H9 (cell line): ENCODE measurements around the gene STARD8. TPM values are rescaled to one million over a fixed set of nuclear protein-coding genes. Genes with fewer than 3 reads are reported as not detected.
A peak's percentile ranks its signal among the peaks of the same experiment; 100 is the strongest.

ENCODE experiments used
- DNase-seq: peaks from one replicate; pipeline ENCODE4 v3.0.0-alpha.2; 2017
- H2AFZ ChIP-seq: one replicate; pipeline ENCODE4 v1.6.1; 2013; ENCODE audit warnings: mild to moderate bottlenecking, low read length, control low read depth, moderate library complexity
- H2AK5ac ChIP-seq: 2 replicates; pipeline ENCODE4 v1.6.1; 2013; ENCODE audit warnings: low read length, control low read depth, mixed read lengths; ENCODE audit not compliant: insufficient read length
- H2BK120ac ChIP-seq: one replicate; pipeline ENCODE4 v1.6.1; 2013; ENCODE audit warnings: low read depth, mild to moderate bottlenecking, low read length, control low read depth, inconsistent platforms; ENCODE audit not compliant: poor library complexity, severe bottlenecking
- H2BK12ac ChIP-seq: 2 replicates; pipeline ENCODE4 v1.6.1; 2013; ENCODE audit warnings: low read length, control low read depth, mixed read lengths, low read depth; ENCODE audit not compliant: insufficient read length
- H2BK15ac ChIP-seq: 2 replicates; pipeline ENCODE4 v1.6.1; 2013; ENCODE audit warnings: low read depth, low read length, control low read depth
- H2BK20ac ChIP-seq: one replicate; pipeline ENCODE4 v1.6.1; 2013; ENCODE audit warnings: low read depth, mild to moderate bottlenecking, low read length, control low read depth, inconsistent platforms; ENCODE audit not compliant: poor library complexity, severe bottlenecking
- H2BK5ac ChIP-seq: 2 replicates; pipeline ENCODE4 v1.6.1; 2013; ENCODE audit warnings: low read length, control low read depth, mixed read lengths; ENCODE audit not compliant: insufficient read length
- H3K14ac ChIP-seq: 2 replicates; pipeline ENCODE4 v1.6.1; 2013; ENCODE audit warnings: low read length, control low read depth; ENCODE audit not compliant: insufficient read depth
- H3K18ac ChIP-seq: 2 replicates; pipeline ENCODE4 v1.6.1; 2013; ENCODE audit warnings: low read depth, mild to moderate bottlenecking, mixed read lengths, low read length, control low read depth; ENCODE audit not compliant: insufficient read length
- H3K23ac ChIP-seq: 2 replicates; pipeline ENCODE4 v1.6.1; 2013; ENCODE audit warnings: low read length, control low read depth, mixed read lengths, low read depth; ENCODE audit not compliant: insufficient read length
- H3K23me2 ChIP-seq: 2 replicates; pipeline ENCODE4 v1.6.1; 2013; ENCODE audit warnings: low read depth, mild to moderate bottlenecking, mixed read lengths, low read length, control low read depth; ENCODE audit not compliant: insufficient read length, poor library complexity, severe bottlenecking
- H3K27ac ChIP-seq: 2 replicates; pipeline ENCODE4 v1.5.1; 2013; ENCODE audit warnings: low read length, control low read depth, mixed read lengths, low read depth; ENCODE audit not compliant: insufficient read length
- H3K27me3 ChIP-seq: 2 replicates; pipeline ENCODE4 v1.6.1; 2013; ENCODE audit warnings: low read length, control low read depth, inconsistent platforms; ENCODE audit not compliant: insufficient read depth
- H3K4ac ChIP-seq: 2 replicates; pipeline ENCODE4 v1.6.1; 2013; ENCODE audit warnings: low read depth, mild to moderate bottlenecking, control low read depth, inconsistent platforms, low read length, moderate library complexity
- H3K4me1 ChIP-seq: 2 replicates; pipeline ENCODE4 v1.6.1; 2013; ENCODE audit warnings: low read length, control low read depth, inconsistent platforms; ENCODE audit not compliant: insufficient read depth
- H3K4me2 ChIP-seq: 2 replicates; pipeline ENCODE4 v1.6.1; 2013; ENCODE audit warnings: low read length, control low read depth, mixed read lengths; ENCODE audit not compliant: insufficient read length, insufficient read depth
- H3K56ac ChIP-seq: 2 replicates; pipeline ENCODE4 v1.6.1; 2013; ENCODE audit warnings: low read depth, mild to moderate bottlenecking, mixed read lengths, low read length, control low read depth; ENCODE audit not compliant: insufficient read length
- H3K79me1 ChIP-seq: 2 replicates; pipeline ENCODE4 v1.6.1; 2013; ENCODE audit warnings: low read depth, mild to moderate bottlenecking, moderate library complexity, low read length, control low read depth, inconsistent platforms; ENCODE audit not compliant: insufficient read depth, poor library complexity, severe bottlenecking
- H3K79me2 ChIP-seq: 2 replicates; pipeline ENCODE4 v1.6.1; 2013; ENCODE audit warnings: low read length, control low read depth, inconsistent platforms; ENCODE audit not compliant: insufficient read depth
- H3K9ac ChIP-seq: 2 replicates; pipeline ENCODE4 v1.6.1; 2013; ENCODE audit warnings: low read length, control low read depth, mixed read lengths; ENCODE audit not compliant: insufficient read length; ENCODE audit errors: extremely low read depth
- H3K9me3 ChIP-seq: one replicate; pipeline ENCODE4 v1.6.1; 2013; ENCODE audit warnings: low read depth, low read length, inconsistent platforms; ENCODE audit not compliant: control insufficient read depth
- H3T11ph ChIP-seq: one replicate; pipeline ENCODE4 v1.6.1; 2013; ENCODE audit warnings: mild to moderate bottlenecking, low read length, control low read depth, inconsistent platforms
- H4K20me1 ChIP-seq: one replicate; pipeline ENCODE4 v1.6.1; 2013; ENCODE audit not compliant: control insufficient read depth, insufficient read length, insufficient read depth
- H4K5ac ChIP-seq: 2 replicates; pipeline ENCODE4 v1.6.1; 2013; ENCODE audit warnings: low read depth, mild to moderate bottlenecking, mixed read lengths, low read length, control low read depth; ENCODE audit not compliant: insufficient read length
- H4K8ac ChIP-seq: replicated peaks from 2 replicates; pipeline ENCODE4 v1.6.1; 2013; ENCODE audit warnings: low read length, control low read depth, mixed read lengths, low read depth; ENCODE audit not compliant: insufficient read length
- H4K91ac ChIP-seq: 2 replicates; pipeline ENCODE4 v1.6.1; 2013; ENCODE audit warnings: low read depth, mild to moderate bottlenecking, moderate library complexity, mixed read lengths, low read length, control low read depth; ENCODE audit not compliant: insufficient read length
- H3K27ac Mint-ChIP-seq, 3 experiments: 2 replicates in 2 of 3; 3 replicates in 1 of 3; pipeline ENCODE4 v1.8.0; 2020 to 2021; ENCODE audit warnings: mixed read lengths in 3 of 3, mild to moderate bottlenecking in 1 of 3, moderate library complexity in 1 of 3
- H3K27me3 Mint-ChIP-seq: 2 replicates; pipeline ENCODE4 v1.8.0; 2021; ENCODE audit warnings: low read depth, mild to moderate bottlenecking, moderate library complexity, mixed read lengths
- H3K36me3 Mint-ChIP-seq, 3 experiments: 2 replicates in 2 of 3; 3 replicates in 1 of 3; pipeline ENCODE4 v1.8.0; 2020 to 2021; ENCODE audit warnings: low read depth in 3 of 3, mixed read lengths in 3 of 3; ENCODE audit not compliant: insufficient read depth in 1 of 3
- H3K4me1 Mint-ChIP-seq, 2 experiments: 2 replicates each; pipeline ENCODE4 v1.8.0; 2020; ENCODE audit warnings: mixed read lengths in 2 of 2
- H3K4me3 Mint-ChIP-seq, 2 experiments: 2 replicates in 1 of 2; 3 replicates in 1 of 2; pipeline ENCODE4 v1.8.0; 2020 to 2021; ENCODE audit warnings: mild to moderate bottlenecking in 2 of 2, mixed read lengths in 2 of 2, moderate library complexity in 1 of 2
- H3K9me3 Mint-ChIP-seq, 2 experiments: 2 replicates in 1 of 2; 3 replicates in 1 of 2; pipeline ENCODE4 v1.8.0; 2020; ENCODE audit warnings: mild to moderate bottlenecking in 2 of 2, mixed read lengths in 2 of 2, moderate library complexity in 1 of 2
- CTCF ChIP-seq: fragments of 200-600 bp; sonication (generic); conservative IDR thresholded peaks from 3 replicates; pipeline ENCODE4 v1.8.0; 2021; ENCODE audit warnings: antibody characterized with exemption, mild to moderate bottlenecking
- WGBS: extraction: QIAGEN DNeasy Blood & Tissue Kit; methylation state at CpG from one replicate; pipeline ENCODE4 v1.1.7; 2013; ENCODE audit warnings: missing lambda C conversion rate, low lambda C conversion rate, mixed read lengths; ENCODE audit not compliant: insufficient read length; ENCODE audit errors: extremely low coverage; 5-methylcytosine and 5-hydroxymethylcytosine counted together
- total RNA-seq: library from RNA; stranded (reverse); gene quantifications from 2 replicates; pipeline ENCODE4 v1.2.1, GENCODE V29; 2021

STARD8 gene
- total RNA-seq, 1 experiment from 2014 or later: 0.52 TPM

- H3T11ph ChIP-seq: no peak overlapping the region
- H3K9me3 ChIP-seq: peaks cover 20% of the 10 kb centered on the region
- no peak overlapping the region for H3K56ac ChIP-seq
- no peak overlapping the region for H2BK15ac ChIP-seq
- Mint-ChIP-seq H3K4me1 (peaks cover 29 to 34% of the 10 kb centered on the region in 2 experiments), H3K36me3 (peaks cover 0 to 3% (median 2%) of the 10 kb centered on the region in 3 experiments; a peak in 2 of 7 replicates), H3K9me3 (peaks cover 76 to 80% of the 10 kb centered on the region in 2 experiments), H3K27me3 (no peaks in the 10 kb centered on the region; the same call in 1 of the 2 replicates), H3K27ac (peak overlapping the region; percentile 78 to 92 (median 82); a peak in 6 of 7 replicates), H3K4me3 (peak overlapping the region in 1 of 2 experiments; percentile 63; a peak in 3 of 5 replicates)
- H2BK5ac ChIP-seq: no peak overlapping the region
- peaks cover 9% of the 10 kb centered on the region; the same call in 1 of the 2 replicates for H3K4me1 ChIP-seq
- H3K23me2 ChIP-seq: no peaks in the 10 kb centered on the region
- no peaks in the 10 kb centered on the region for H4K20me1 ChIP-seq
- no peak overlapping the region for H2AK5ac ChIP-seq
- WGBS: no CpG with 5 or more reads among the region's 3 CpGs
- H2AFZ ChIP-seq: no peak overlapping the region
- H3K23ac ChIP-seq: no peak overlapping the region
- H4K91ac ChIP-seq: no peak overlapping the region
- H3K4me2 ChIP-seq: peak overlapping the region; percentile 33
- DNase-seq: no peak
- H4K5ac ChIP-seq: no peak overlapping the region
- no peak overlapping the region for H2BK120ac ChIP-seq
- no peak overlapping the region for H2BK20ac ChIP-seq
- no peaks in the 10 kb centered on the region for H3K79me2 ChIP-seq
- no peak overlapping the region for H3K9ac ChIP-seq
- no peak overlapping the region for H3K14ac ChIP-seq
- no peaks in the 10 kb centered on the region for H3K79me1 ChIP-seq
- TF ChIP-seq CTCF: no peak
- no peak overlapping the region for H3K27ac ChIP-seq
- no peak overlapping the region for H4K8ac ChIP-seq
- no peak overlapping the region for H3K18ac ChIP-seq
- no peak overlapping the region for H3K4ac ChIP-seq
- H2BK12ac ChIP-seq: no peak overlapping the region
- H3K27me3 ChIP-seq: no peaks in the 10 kb centered on the region
Observed at GRCh38 chrX:68672581-68673318, 25.3 kb downstream of the STARD8 start.
